GM12878 (cell line): ENCODE data around the gene SMTNL1. TPM values are rescaled to one million over a fixed set of nuclear protein-coding genes. Genes with fewer than 3 reads are reported as not detected.

Source experiments
- ATAC-seq: fragments of 200-7000 bp; cut with Tn5 transposase; 3 replicates; pipeline ENCODE4 v1.9.1; 2020; ENCODE audit warnings: mild to moderate bottlenecking, moderate library complexity
- BruUV-seq: library from RNA; stranded (reverse); fragments of 400-500 nt; replicated peaks from 2 replicates; lab custom pipeline; 2021; lab: Mats Ljungman, UMichigan
- CTCF ChIA-PET: fragments of 300-600 bp; sonication (Branson Sonifier 250); formaldehyde crosslinking; extraction: SDS; loops from one replicate; lab custom pipeline; 2021; ENCODE audit warnings: inconsistent platforms; lab: Yijun Ruan, JAX
- POLR2A ChIA-PET: fragments of 350-600 bp; formaldehyde crosslinking; extraction: SDS; loops from one replicate; lab custom pipeline; 2021; ENCODE audit warnings: inconsistent platforms; lab: Charles Lee
- RAD21 ChIA-PET: fragments of 300-600 bp; sonication (Branson Sonifier 250); formaldehyde crosslinking; loops from one replicate; lab custom pipeline; 2023; ENCODE audit warnings: antibody characterized with exemption; ENCODE audit not compliant: unreplicated experiment; lab: Charles Lee
- SMC1A ChIA-PET: fragments of 300-600 bp; sonication (Branson Sonifier 250); formaldehyde crosslinking; loops from one replicate; lab custom pipeline; 2023; ENCODE audit not compliant: unreplicated experiment, uncharacterized antibody; lab: Charles Lee
- DNase-seq: peaks from one replicate; pipeline ENCODE4 v3.0.0-alpha.2; 2011; ENCODE audit warnings: low read depth, low spot score
- FAIRE-seq: peaks from 3 replicates; lab custom pipeline; 2011; peaks lifted over from hg19 to GRCh38; lab: Jason Lieb, UNC
- H2AFZ ChIP-seq: 2 replicates; pipeline ENCODE4 v1.6.0; 2011; ENCODE audit warnings: low read depth, low read length, control low read depth; ENCODE audit not compliant: control insufficient read depth
- H3K27ac ChIP-seq: 2 replicates; pipeline ENCODE4 v1.5.1; 2011; ENCODE audit warnings: control low read depth; ENCODE audit not compliant: control insufficient read depth, insufficient read depth
- H3K27me3 ChIP-seq, 2 experiments: replicated peaks in 1 of 2; 2 replicates each; pipeline versions ENCODE4 v1.6.0 to v1.6.1; 2011; ENCODE audit warnings: low read length in 1 of 2; ENCODE audit not compliant: control insufficient read depth in 2 of 2, insufficient read depth in 2 of 2
- H3K36me3 ChIP-seq, 2 experiments: 2 replicates each; pipeline ENCODE4 v1.5.1; 2011; ENCODE audit warnings: low read length in 1 of 2; ENCODE audit not compliant: control insufficient read depth in 2 of 2, insufficient read depth in 2 of 2
- H3K4me1 ChIP-seq: 2 replicates; pipeline ENCODE4 v1.6.1; 2011; ENCODE audit warnings: mild to moderate bottlenecking, low read length, moderate library complexity, mixed read lengths; ENCODE audit not compliant: control insufficient read depth, insufficient read depth
- H3K4me2 ChIP-seq: 2 replicates; pipeline ENCODE4 v1.6.0; 2011; ENCODE audit warnings: control low read depth; ENCODE audit not compliant: control insufficient read depth, insufficient read depth
- H3K4me3 ChIP-seq: fragments of 200-600 bp; sonication (generic); 2 replicates; pipeline ENCODE4 v1.5.1; 2016
- H3K79me2 ChIP-seq: 2 replicates; pipeline ENCODE4 v1.6.0; 2011; ENCODE audit warnings: low read length; ENCODE audit not compliant: control insufficient read depth, insufficient read depth
- H3K9ac ChIP-seq: 2 replicates; pipeline ENCODE4 v1.8.0; 2011; ENCODE audit warnings: low read length, control low read depth, mixed read lengths; ENCODE audit not compliant: control insufficient read depth, insufficient read depth
- H3K9me3 ChIP-seq: replicated peaks from 3 replicates; pipeline ENCODE4 v1.5.1; 2011; ENCODE audit warnings: mild to moderate bottlenecking, low read length; ENCODE audit not compliant: control insufficient read depth, insufficient read depth
- H4K20me1 ChIP-seq: 2 replicates; pipeline ENCODE4 v1.6.0; 2011; ENCODE audit not compliant: control insufficient read depth, insufficient read depth
- CREB1 ChIP-seq: IDR thresholded peaks from 2 replicates; pipeline ENCODE4 v1.6.1; 2012; ENCODE audit warnings: low read depth, mild to moderate bottlenecking, inconsistent platforms
- HDAC6 ChIP-seq: fragments of 200-600 bp; sonication (generic); IDR thresholded peaks from one replicate; pipeline ENCODE4 v1.8.0; 2017; ENCODE audit warnings: antibody characterized with exemption; ENCODE audit not compliant: unreplicated experiment
- NR2C1 ChIP-seq: fragments of 450-650 bp; IDR thresholded peaks from 2 replicates; pipeline ENCODE4 v1.6.1; 2017; ENCODE audit warnings: antibody characterized with exemption, mild to moderate bottlenecking, moderate library complexity
- RCOR1 ChIP-seq: conservative IDR thresholded peaks from 2 replicates; pipeline ENCODE4 v1.6.1; 2012; ENCODE audit warnings: low read depth, low read length, improper control_type of control experiment
- SIN3A ChIP-seq: IDR thresholded peaks from 2 replicates; pipeline ENCODE4 v1.6.1; 2012; ENCODE audit warnings: low read depth, low read length, improper control_type of control experiment
- STAT1 ChIP-seq: fragments of 450-650 bp; conservative IDR thresholded peaks from 2 replicates; pipeline ENCODE4 v1.6.1; 2014; ENCODE audit warnings: antibody characterized with exemption, mild to moderate bottlenecking
- TARDBP ChIP-seq: IDR thresholded peaks from 2 replicates; pipeline ENCODE4 v1.6.1; 2016; ENCODE audit warnings: borderline replicate concordance
- TCF7 ChIP-seq: IDR thresholded peaks from 2 replicates; pipeline ENCODE4 v1.6.1; 2014; ENCODE audit warnings: antibody characterized with exemption, borderline replicate concordance
- ZBED1 ChIP-seq: IDR thresholded peaks from 2 replicates; pipeline ENCODE4 v1.6.1; 2016; ENCODE audit warnings: borderline replicate concordance
- WGBS: methylation state at CpG from one replicate; pipeline ENCODE4 v1.1.6; 2016; ENCODE audit warnings: low lambda C conversion rate; ENCODE audit not compliant: insufficient replicate concordance, insufficient coverage; ENCODE audit errors: missing lambda C conversion rate; 5-methylcytosine and 5-hydroxymethylcytosine counted together
- in situ Hi-C: fragments of 300-500 bp; cut with MboI; formaldehyde crosslinking; loops from 9 replicates; pipeline ENCODE4 v1.14.3; 2018; ENCODE audit warnings: mixed read lengths
- intact Hi-C: fragments of 100-400 bp; cut with micrococcal nuclease; formaldehyde crosslinking; loops from one replicate; pipeline ENCODE4 v1.14.2; 2022; ENCODE audit not compliant: unreplicated experiment
- polyA plus RNA-seq, 11 experiments: library from polyadenylated mRNA; depleted of rRNA in 4 of 11; unstranded in 6 of 11; stranded (reverse) in 5 of 11; fragments of >200 nt; fragmentation: Nextera tagmentation in 4 of 11; fragmentation: Illumina TruSeq in 1 of 11; extraction: Ambion mirVana in 4 of 11; extraction: Trizol in 1 of 11; gene quantifications; 1 replicate in 1 of 11; 2 replicates in 10 of 11; pipeline versions ENCODE4 v1.2.1 to v1.2.3, GENCODE V29; 2011 to 2016; ENCODE audit warnings: inconsistent platforms in 2 of 11, missing spikeins in 2 of 11, low read depth in 1 of 11
- total RNA-seq, 4 experiments: library from RNA; depleted of rRNA in 3 of 4; stranded (reverse); fragments of >200 nt in 3 of 4; fragmentation: Illumina TruSeq in 1 of 4; extraction: Trizol in 1 of 4; gene quantifications; 2 replicates each; pipeline versions ENCODE4 v1.2.1 to v1.2.3, GENCODE V29; 2013 to 2021
- TF ChIP-seq, protein P1 (sequence below): fragments of 450-650 bp; IDR thresholded peaks from 2 replicates; pipeline ENCODE4 v1.6.1; 2017; ENCODE audit warnings: mild to moderate bottlenecking, low read depth, inconsistent platforms; ENCODE audit not compliant: poor library complexity, severe bottlenecking
- TF ChIP-seq, protein P2 (sequence below): fragments of 450-650 bp; IDR thresholded peaks from 2 replicates; pipeline ENCODE4 v1.6.1; 2017; ENCODE audit warnings: low read depth, mild to moderate bottlenecking, moderate library complexity
- TF ChIP-seq, protein P3 (sequence below): fragments of 450-650 bp; formaldehyde crosslinking; IDR thresholded peaks from 2 replicates; pipeline ENCODE4 v1.4.0; 2022; ENCODE audit warnings: mild to moderate bottlenecking, moderate library complexity
- TF ChIP-seq, protein P4 (sequence below): fragments of 150-350 bp; IDR thresholded peaks from 2 replicates; pipeline ENCODE4 v1.6.1; 2014; ENCODE audit warnings: mild to moderate bottlenecking, low read depth, low read length

Gene SMTNL1
- total and polyA plus RNA-seq, 10 of the 15 experiments (the other 5 are each of a cell fraction or from before 2014, with no cell fraction given): 0.06 to 0.17 (median 0.10) TPM; not detected in 7

DNA sequence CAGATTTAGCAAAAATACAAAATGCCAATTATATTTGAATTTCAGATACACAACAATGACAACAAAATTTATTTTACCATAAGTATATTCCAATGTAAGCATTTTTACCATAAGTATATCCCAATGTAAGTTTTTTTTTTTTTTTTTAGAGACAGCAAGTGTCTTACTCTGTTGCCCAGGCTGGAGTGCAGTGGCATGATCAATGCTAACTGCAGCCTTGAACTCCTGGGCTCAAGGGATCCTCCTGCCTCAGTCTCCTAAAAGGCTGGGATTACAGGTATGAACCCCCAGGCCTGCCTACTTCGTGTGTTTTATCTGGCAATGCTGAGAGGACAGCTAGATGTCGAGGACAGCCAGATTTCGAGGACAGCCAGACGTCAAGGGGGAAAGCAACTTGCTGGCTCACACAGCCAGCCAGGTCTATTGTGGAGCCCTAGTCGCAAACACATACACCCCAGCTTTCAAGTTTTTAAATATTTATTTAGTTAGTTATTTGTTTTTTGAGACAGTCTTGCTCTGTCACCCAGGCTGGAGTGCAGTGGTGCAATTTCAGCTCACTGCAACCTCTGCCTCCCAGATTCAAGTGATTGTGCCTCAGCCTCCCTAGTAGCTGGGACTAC is 59.0 kb downstream of the SMTNL1 start:
- CTCF ChIA-PET: interaction anchor here (0.6 to 1.8 kb wide), 5 partner anchors 28 to 192 kb away, joined by 3 to 7 read pairs (median 3); partner anchors contain the start of gene UBE2L6
- DNase-seq (no peak), ATAC-seq (no peak), FAIRE-seq (no peak)
- no peak overlapping the region for H3K27ac ChIP-seq
- intact Hi-C loops (no loop called here), in situ Hi-C loops (no loop called here)
- H4K20me1 ChIP-seq: no peaks in the 10 kb centered on the region
- no TSS peak for BruUV-seq
- POLR2A ChIA-PET: interaction anchor here (0.6 kb wide), 1 partner anchor 32 kb away, joined by 3 read pairs; no protein-coding TSS in a partner anchor
- H3K79me2 ChIP-seq: no peaks in the 10 kb centered on the region
- WGBS: 11% methylated on average over 5 of the region's 5 CpGs
- no peak overlapping the region for H3K9ac ChIP-seq
- peaks cover 4 to 5% of the 10 kb centered on the region in 2 experiments for H3K27me3 ChIP-seq
- H3K4me2 ChIP-seq: no peak overlapping the region
- H2AFZ ChIP-seq: no peak overlapping the region
- H3K4me1 ChIP-seq: no peaks in the 10 kb centered on the region
- RAD21 ChIA-PET: interaction anchor here (1.1 kb wide), 1 partner anchor 8 kb away, joined by 3 read pairs; no protein-coding TSS in a partner anchor
- SMC1A ChIA-PET: no interaction called here
- H3K4me3 ChIP-seq: no peak overlapping the region
- H3K36me3 ChIP-seq: no peaks in the 10 kb centered on the region
- no peaks in the 10 kb centered on the region for H3K9me3 ChIP-seq
- no peak for TF ChIP-seq HDAC6
- no peak for TF ChIP-seq RCOR1
- TF ChIP-seq, protein P1, sequence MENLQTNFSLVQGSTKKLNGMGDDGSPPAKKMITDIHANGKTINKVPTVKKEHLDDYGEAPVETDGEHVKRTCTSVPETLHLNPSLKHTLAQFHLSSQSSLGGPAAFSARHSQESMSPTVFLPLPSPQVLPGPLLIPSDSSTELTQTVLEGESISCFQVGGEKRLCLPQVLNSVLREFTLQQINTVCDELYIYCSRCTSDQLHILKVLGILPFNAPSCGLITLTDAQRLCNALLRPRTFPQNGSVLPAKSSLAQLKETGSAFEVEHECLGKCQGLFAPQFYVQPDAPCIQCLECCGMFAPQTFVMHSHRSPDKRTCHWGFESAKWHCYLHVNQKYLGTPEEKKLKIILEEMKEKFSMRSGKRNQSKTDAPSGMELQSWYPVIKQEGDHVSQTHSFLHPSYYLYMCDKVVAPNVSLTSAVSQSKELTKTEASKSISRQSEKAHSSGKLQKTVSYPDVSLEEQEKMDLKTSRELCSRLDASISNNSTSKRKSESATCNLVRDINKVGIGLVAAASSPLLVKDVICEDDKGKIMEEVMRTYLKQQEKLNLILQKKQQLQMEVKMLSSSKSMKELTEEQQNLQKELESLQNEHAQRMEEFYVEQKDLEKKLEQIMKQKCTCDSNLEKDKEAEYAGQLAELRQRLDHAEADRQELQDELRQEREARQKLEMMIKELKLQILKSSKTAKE: no peak
- TF ChIP-seq, protein P2, sequence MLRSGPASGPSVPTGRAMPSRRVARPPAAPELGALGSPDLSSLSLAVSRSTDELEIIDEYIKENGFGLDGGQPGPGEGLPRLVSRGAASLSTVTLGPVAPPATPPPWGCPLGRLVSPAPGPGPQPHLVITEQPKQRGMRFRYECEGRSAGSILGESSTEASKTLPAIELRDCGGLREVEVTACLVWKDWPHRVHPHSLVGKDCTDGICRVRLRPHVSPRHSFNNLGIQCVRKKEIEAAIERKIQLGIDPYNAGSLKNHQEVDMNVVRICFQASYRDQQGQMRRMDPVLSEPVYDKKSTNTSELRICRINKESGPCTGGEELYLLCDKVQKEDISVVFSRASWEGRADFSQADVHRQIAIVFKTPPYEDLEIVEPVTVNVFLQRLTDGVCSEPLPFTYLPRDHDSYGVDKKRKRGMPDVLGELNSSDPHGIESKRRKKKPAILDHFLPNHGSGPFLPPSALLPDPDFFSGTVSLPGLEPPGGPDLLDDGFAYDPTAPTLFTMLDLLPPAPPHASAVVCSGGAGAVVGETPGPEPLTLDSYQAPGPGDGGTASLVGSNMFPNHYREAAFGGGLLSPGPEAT: no peak
- TF ChIP-seq ZBED1: no peak
- TF ChIP-seq STAT1: no peak
- TF ChIP-seq NR2C1: no peak
- TF ChIP-seq TARDBP: no peak
- TF ChIP-seq TCF7: no peak
- TF ChIP-seq SIN3A: no peak
- TF ChIP-seq, protein P3, sequence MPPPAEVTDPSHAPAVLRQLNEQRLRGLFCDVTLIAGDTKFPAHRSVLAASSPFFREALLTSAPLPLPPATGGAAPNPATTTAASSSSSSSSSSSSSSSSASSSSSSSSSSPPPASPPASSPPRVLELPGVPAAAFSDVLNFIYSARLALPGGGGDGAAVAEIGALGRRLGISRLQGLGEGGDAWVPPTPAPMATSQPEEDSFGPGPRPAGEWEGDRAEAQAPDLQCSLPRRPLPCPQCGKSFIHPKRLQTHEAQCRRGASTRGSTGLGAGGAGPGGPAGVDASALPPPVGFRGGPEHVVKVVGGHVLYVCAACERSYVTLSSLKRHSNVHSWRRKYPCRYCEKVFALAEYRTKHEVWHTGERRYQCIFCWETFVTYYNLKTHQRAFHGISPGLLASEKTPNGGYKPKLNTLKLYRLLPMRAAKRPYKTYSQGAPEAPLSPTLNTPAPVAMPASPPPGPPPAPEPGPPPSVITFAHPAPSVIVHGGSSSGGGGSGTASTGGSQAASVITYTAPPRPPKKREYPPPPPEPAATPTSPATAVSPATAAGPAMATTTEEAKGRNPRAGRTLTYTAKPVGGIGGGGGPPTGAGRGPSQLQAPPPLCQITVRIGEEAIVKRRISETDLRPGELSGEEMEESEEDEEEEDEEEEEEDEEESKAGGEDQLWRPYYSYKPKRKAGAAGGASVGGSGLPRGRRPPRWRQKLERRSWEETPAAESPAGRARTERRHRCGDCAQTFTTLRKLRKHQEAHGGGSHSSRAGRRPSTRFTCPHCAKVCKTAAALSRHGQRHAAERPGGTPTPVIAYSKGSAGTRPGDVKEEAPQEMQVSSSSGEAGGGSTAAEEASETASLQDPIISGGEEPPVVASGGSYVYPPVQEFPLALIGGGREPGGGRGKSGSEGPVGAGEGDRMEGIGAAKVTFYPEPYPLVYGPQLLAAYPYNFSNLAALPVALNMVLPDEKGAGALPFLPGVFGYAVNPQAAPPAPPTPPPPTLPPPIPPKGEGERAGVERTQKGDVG: no peak
- TF ChIP-seq, protein P4, sequence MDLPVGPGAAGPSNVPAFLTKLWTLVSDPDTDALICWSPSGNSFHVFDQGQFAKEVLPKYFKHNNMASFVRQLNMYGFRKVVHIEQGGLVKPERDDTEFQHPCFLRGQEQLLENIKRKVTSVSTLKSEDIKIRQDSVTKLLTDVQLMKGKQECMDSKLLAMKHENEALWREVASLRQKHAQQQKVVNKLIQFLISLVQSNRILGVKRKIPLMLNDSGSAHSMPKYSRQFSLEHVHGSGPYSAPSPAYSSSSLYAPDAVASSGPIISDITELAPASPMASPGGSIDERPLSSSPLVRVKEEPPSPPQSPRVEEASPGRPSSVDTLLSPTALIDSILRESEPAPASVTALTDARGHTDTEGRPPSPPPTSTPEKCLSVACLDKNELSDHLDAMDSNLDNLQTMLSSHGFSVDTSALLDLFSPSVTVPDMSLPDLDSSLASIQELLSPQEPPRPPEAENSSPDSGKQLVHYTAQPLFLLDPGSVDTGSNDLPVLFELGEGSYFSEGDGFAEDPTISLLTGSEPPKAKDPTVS: no peak
- no peak for TF ChIP-seq CREB1
